HepG2 (cell line): ENCODE results near the gene ARFGEF2. TPM values are rescaled to one million over a fixed set of nuclear protein-coding genes. Genes with fewer than 3 reads are reported as not detected.

Experiments used
- ATRX ChIP-seq: sonication (generic); formaldehyde crosslinking; IDR thresholded peaks from 2 replicates; pipeline ENCODE4 v1.4.0; 2020; ENCODE audit warnings: missing genetic modification reagents, borderline replicate concordance
- ZFX ChIP-seq: sonication (generic); formaldehyde crosslinking; IDR thresholded peaks from 2 replicates; pipeline ENCODE4 v1.4.0; 2020; ENCODE audit warnings: mild to moderate bottlenecking, low read depth, missing genetic modification reagents, moderate library complexity
- ZNF234 ChIP-seq: sonication (generic); formaldehyde crosslinking; conservative IDR thresholded peaks from 2 replicates; pipeline ENCODE4 v1.5.1; 2020; ENCODE audit warnings: mild to moderate bottlenecking, missing genetic modification reagents
- ZNF326 ChIP-seq: sonication (generic); formaldehyde crosslinking; IDR thresholded peaks from 2 replicates; pipeline ENCODE4 v1.4.0; 2020; ENCODE audit warnings: missing genetic modification reagents, borderline replicate concordance
- ZNF773 ChIP-seq: sonication (generic); formaldehyde crosslinking; IDR thresholded peaks from 2 replicates; pipeline ENCODE4 v1.4.0; 2020; ENCODE audit warnings: missing genetic modification reagents, borderline replicate concordance
- polyA plus RNA-seq, 8 experiments: library from polyadenylated mRNA; depleted of rRNA in 3 of 8; stranded (reverse) in 7 of 8; unstranded in 1 of 8; fragments of >200 nt; fragmentation: Illumina TruSeq in 4 of 8; extraction: Trizol in 4 of 8; gene quantifications; 2 replicates each; pipeline versions ENCODE4 v1.2.1 to v1.2.3, GENCODE V29; 2011 to 2016; ENCODE audit warnings: low read depth in 4 of 8, missing spikeins in 1 of 8, mixed read lengths in 1 of 8; ENCODE audit not compliant: insufficient read depth in 1 of 8
- total RNA-seq, 5 experiments: library from RNA; depleted of rRNA; stranded (reverse); fragments of >200 nt; fragmentation: Illumina TruSeq; extraction: Trizol; gene quantifications; 2 replicates each; pipeline ENCODE4 v1.2.3, GENCODE V29; 2016; ENCODE audit warnings: low read depth in 1 of 5
- TF ChIP-seq, protein P1 (sequence below): sonication (generic); formaldehyde crosslinking; IDR thresholded peaks from 2 replicates; pipeline ENCODE4 v1.5.0; 2020; ENCODE audit warnings: mild to moderate bottlenecking, missing genetic modification reagents, borderline replicate concordance
- TF ChIP-seq, protein P2 (sequence below), 2 experiments: sonication (generic) in 1 of 2; formaldehyde crosslinking in 1 of 2; IDR thresholded peaks; 2 replicates each; pipeline versions ENCODE4 v1.6.1 to v1.9.0; 2014 to 2022; ENCODE audit warnings: antibody characterized with exemption in 1 of 2, borderline replicate concordance in 1 of 2, inconsistent platforms in 1 of 2, low read depth in 1 of 2, missing genetic modification reagents in 1 of 2
- TF ChIP-seq, protein P3 (sequence below), 2 experiments: fragments of 450-650 bp in 1 of 2; sonication (generic) in 1 of 2; formaldehyde crosslinking in 1 of 2; IDR thresholded peaks; 2 replicates each; pipeline versions ENCODE4 v1.6.1 to v1.8.0; 2016 to 2022; ENCODE audit warnings: antibody characterized with exemption in 1 of 2, mild to moderate bottlenecking in 1 of 2, missing genetic modification reagents in 1 of 2
- TF ChIP-seq, protein P4 (sequence below): sonication (generic); formaldehyde crosslinking; IDR thresholded peaks from 2 replicates; pipeline ENCODE4 v1.5.0; 2020; ENCODE audit warnings: missing genetic modification reagents

Gene ARFGEF2
- total and polyA plus RNA-seq, 2 of the 13 experiments (the other 11 are each of a cell fraction or from before 2014, with no cell fraction given), result 44.0 to 60.8 TPM

DNA sequence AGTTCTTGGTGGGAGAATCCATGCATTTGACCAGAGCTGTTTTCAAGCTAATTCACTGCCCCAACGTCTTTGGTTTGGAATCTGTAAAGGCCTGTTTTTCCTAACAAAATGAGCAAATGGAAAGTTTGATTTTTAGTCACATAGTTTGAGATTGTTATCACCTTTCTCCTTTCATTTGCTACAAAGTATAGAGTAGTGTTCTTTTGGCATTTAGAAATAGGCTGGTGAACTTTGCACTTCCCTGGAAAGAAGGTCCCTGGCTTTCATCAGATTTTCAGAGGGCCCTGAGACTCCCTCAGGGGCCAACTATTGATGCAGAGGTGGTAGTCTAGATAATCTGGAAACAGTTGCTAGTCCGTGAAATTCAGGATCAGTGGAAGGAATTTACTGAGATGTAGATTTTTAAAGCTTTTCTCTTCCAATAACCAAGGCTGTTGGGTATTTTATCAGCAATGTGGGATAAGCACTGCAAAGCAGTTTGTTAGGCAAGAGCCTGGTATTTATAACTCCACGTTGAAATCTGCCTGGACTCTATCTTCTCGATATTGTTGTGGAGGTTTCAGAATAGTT lies 1.7 kb downstream of the ARFGEF2 start (continued):
- TF ChIP-seq, protein P1, sequence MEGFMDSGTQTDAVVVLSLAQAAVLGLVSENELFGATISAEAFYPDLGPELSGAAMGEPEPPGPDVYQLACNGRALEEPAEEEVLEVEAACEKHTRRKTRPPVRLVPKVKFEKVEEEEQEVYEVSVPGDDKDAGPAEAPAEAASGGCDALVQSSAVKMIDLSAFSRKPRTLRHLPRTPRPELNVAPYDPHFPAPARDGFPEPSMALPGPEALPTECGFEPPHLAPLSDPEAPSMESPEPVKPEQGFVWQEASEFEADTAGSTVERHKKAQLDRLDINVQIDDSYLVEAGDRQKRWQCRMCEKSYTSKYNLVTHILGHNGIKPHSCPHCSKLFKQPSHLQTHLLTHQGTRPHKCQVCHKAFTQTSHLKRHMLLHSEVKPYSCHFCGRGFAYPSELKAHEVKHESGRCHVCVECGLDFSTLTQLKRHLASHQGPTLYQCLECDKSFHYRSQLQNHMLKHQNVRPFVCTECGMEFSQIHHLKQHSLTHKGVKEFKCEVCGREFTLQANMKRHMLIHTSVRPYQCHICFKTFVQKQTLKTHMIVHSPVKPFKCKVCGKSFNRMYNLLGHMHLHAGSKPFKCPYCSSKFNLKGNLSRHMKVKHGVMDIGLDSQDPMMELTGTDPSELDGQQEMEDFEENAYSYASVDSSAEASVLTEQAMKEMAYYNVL (CRISPR knock-in tag), result no peak
- TF ChIP-seq ZNF234 (CRISPR knock-in tag), result no peak
- TF ChIP-seq ATRX (CRISPR knock-in tag), result no peak
- TF ChIP-seq ZNF773 (CRISPR knock-in tag), result no peak
- no peak for TF ChIP-seq ZNF326 (CRISPR knock-in tag)
- TF ChIP-seq ZFX (CRISPR knock-in tag), result peak; percentile 50
- TF ChIP-seq, protein P2, sequence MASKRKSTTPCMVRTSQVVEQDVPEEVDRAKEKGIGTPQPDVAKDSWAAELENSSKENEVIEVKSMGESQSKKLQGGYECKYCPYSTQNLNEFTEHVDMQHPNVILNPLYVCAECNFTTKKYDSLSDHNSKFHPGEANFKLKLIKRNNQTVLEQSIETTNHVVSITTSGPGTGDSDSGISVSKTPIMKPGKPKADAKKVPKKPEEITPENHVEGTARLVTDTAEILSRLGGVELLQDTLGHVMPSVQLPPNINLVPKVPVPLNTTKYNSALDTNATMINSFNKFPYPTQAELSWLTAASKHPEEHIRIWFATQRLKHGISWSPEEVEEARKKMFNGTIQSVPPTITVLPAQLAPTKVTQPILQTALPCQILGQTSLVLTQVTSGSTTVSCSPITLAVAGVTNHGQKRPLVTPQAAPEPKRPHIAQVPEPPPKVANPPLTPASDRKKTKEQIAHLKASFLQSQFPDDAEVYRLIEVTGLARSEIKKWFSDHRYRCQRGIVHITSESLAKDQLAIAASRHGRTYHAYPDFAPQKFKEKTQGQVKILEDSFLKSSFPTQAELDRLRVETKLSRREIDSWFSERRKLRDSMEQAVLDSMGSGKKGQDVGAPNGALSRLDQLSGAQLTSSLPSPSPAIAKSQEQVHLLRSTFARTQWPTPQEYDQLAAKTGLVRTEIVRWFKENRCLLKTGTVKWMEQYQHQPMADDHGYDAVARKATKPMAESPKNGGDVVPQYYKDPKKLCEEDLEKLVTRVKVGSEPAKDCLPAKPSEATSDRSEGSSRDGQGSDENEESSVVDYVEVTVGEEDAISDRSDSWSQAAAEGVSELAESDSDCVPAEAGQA (IDR thresholded peaks at IDR 0.05; ENCODE audit: low read depth), result no peak
- TF ChIP-seq, protein P2 (CRISPR knock-in tag; IDR thresholded peaks at IDR 0.05; ENCODE audit: borderline replicate concordance), result no peak; the same call in 1 of the 2 replicates
- TF ChIP-seq, protein P3, sequence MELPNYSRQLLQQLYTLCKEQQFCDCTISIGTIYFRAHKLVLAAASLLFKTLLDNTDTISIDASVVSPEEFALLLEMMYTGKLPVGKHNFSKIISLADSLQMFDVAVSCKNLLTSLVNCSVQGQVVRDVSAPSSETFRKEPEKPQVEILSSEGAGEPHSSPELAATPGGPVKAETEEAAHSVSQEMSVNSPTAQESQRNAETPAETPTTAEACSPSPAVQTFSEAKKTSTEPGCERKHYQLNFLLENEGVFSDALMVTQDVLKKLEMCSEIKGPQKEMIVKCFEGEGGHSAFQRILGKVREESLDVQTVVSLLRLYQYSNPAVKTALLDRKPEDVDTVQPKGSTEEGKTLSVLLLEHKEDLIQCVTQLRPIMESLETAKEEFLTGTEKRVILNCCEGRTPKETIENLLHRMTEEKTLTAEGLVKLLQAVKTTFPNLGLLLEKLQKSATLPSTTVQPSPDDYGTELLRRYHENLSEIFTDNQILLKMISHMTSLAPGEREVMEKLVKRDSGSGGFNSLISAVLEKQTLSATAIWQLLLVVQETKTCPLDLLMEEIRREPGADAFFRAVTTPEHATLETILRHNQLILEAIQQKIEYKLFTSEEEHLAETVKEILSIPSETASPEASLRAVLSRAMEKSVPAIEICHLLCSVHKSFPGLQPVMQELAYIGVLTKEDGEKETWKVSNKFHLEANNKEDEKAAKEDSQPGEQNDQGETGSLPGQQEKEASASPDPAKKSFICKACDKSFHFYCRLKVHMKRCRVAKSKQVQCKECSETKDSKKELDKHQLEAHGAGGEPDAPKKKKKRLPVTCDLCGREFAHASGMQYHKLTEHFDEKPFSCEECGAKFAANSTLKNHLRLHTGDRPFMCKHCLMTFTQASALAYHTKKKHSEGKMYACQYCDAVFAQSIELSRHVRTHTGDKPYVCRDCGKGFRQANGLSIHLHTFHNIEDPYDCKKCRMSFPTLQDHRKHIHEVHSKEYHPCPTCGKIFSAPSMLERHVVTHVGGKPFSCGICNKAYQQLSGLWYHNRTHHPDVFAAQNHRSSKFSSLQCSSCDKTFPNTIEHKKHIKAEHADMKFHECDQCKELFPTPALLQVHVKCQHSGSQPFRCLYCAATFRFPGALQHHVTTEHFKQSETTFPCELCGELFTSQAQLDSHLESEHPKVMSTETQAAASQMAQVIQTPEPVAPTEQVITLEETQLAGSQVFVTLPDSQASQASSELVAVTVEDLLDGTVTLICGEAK (IDR thresholded peaks at IDR 0.05), result no peak
- TF ChIP-seq, protein P3 (CRISPR knock-in tag; IDR thresholded peaks at IDR 0.05), result no peak; the same call in 1 of the 2 replicates
- TF ChIP-seq, protein P4, sequence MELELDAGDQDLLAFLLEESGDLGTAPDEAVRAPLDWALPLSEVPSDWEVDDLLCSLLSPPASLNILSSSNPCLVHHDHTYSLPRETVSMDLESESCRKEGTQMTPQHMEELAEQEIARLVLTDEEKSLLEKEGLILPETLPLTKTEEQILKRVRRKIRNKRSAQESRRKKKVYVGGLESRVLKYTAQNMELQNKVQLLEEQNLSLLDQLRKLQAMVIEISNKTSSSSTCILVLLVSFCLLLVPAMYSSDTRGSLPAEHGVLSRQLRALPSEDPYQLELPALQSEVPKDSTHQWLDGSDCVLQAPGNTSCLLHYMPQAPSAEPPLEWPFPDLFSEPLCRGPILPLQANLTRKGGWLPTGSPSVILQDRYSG (CRISPR knock-in tag), result no peak
